ENCODE measurements around the gene ZNF280C.
"Not testable (repeated sequence)": the region's sequence is repeated elsewhere in the genome, so short reads cannot be mapped to it uniquely, and the experiment has no call there.

ZNF280C gene

GRCh38 chrX:130261296-130261893, 7.3 kb downstream of the ZNF280C start:
- DNase-seq, result no peak

DNA sequence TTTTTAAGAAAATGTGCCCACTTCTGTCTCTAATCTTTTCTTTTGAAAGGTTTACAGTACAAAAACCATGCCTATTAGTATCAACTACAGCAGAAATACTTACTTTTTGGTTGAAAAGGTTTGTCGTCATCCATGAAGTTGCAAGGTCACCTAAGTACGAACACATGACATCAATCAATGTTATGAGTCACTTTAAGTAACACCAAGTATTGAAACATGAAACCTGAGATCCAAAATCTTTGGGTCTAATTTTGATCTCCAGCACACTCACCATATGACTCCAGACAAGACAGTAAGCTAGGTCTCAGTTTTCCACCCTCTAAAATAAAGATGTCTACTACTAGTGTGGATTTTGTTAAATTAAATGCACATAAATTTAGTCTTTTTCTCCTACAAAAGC, 8.4 kb downstream of the ZNF280C start:
- no peak for DNase-seq

DNA sequence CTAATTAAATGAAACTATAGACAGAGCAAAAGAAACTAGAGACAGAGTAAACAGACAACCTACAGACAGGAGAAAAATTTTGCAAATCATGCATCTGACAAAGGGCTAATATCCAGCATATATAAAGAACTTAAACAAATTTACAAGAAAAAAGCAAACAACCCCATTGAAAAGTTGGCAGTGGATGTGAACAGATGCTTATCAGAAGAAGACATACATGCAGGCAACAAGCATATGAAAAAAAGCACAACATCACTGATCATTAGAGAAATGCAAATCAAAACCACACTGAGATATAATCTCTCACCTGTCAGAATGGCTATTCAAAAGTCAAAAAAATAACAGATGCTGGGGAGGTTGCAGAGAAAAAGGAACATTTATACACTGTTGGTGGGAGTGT, 14.8 kb downstream of the ZNF280C start:
- no peak for DNase-seq

GRCh38 chrX:130251671-130252070, 17.0 kb downstream of the ZNF280C start:
- no peak for DNase-seq

DNA sequence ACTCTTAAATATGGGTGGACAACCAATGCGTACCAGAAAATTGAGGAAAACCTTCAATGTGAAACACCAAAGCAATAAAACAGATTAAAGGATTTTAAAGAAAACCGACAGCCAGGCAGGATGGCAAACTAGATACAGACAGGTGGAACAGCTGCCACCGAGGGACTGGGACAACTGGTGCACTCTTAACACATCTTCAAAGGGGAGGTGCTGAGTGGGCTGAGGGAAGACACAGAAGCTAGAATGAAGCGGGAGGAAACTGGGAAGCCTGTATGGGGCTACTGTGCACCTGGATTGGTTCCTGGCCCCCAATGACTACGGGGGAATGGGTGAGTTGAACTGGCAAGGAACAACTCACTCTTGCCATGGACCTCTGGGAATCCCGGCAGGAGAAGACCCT, 20.7 kb downstream of the ZNF280C start:
- no peak for DNase-seq

DNA sequence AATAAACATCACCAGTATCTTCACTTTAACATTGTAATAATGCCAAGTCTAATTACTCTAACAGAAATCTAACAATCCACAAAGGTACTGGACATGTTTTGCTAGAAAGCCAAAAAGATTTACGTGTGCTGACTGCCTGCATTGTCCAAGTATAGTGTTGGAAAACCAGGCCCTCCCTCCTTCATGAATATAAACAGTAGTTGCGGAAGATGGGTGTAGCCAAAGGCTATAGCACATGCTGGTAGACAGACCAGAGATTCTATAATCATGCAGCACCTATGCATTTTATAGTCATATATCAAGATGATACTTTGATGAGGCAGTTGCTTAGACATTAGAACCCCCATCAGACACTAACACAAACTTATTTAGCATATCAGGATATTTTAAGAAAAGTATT, 22.6 kb downstream of the ZNF280C start:
- no peak for DNase-seq

DNA sequence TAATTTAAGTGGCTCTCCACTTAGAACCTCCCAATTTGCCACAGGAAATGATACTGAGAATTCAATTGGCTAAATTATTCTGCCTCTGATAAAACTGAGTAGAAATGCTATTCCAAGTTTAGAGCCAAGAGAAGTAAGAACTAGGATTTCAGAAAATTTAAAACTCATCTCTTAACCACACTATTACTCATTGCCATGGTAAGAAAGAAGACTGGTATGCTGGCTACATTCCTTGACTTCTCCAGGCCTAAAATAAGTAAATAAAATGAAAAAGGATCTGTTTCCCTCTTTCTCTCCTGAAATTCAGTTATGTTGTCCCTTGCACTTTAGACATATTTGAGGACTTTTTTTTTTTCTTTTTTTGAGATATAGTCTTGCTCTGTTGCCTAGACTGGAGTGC, 23.3 kb downstream of the ZNF280C start:
- DNase-seq, result no peak

GRCh38 chrX:130231184-130231583, 37.5 kb downstream of the ZNF280C start:
- not testable (repeated sequence) for DNase-seq

GRCh38 chrX:130228871-130229270, 39.8 kb downstream of the ZNF280C start:
- DNase-seq, result no peak

- peak; percentile 8 for DNase-seq
Measured at GRCh38 chrX:130224810-130225209, 43.9 kb downstream of the ZNF280C start.

DNA sequence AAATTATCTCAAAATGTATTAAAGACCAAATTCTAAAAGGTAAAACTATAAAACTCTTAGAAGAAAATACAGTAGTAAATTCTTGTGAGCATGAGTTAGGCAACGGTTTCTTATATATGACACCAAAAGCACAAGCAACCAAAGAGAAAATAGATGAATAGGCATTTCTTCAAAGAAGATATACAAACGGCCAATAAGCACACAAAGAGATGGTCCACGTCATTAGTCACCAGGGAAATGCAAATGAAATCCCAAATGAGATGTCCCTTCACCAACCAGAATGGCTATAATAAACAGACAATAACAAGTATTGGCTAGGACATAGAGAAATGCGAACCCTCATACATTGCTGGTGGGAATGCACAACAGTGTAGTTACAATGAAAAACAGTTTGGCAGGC, 52.4 kb downstream of the ZNF280C start:
- no peak for DNase-seq

GRCh38 chrX:130213376-130213775, 55.3 kb downstream of the ZNF280C start:
- no peak for DNase-seq

DNA sequence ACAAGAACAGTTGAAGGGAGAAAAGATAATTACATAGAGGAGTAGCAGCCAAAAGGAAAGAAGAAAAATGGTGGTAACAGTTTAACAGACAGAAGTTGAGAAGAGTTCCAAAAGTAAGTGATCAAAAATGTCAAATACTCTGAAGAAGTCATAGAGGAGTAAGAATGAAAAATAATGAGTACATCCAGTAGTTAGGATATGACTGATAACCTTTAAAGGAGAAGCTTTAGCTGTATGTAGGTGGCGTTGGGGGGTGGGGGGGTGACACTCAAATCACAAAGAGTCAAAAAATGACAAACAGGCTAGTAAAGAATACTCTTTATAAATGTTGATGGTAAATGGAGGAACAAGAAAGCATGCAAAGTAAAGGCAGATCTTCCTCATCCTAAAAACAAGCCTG, 56.3 kb downstream of the ZNF280C start:
- DNase-seq, result no peak

- no peak for DNase-seq
Measured at GRCh38 chrX:130211415-130212186, 57.1 kb downstream of the ZNF280C start.

- DNase-seq, result no peak
Measured at GRCh38 chrX:130204647-130205046, 64.1 kb downstream of the ZNF280C start.

DNA sequence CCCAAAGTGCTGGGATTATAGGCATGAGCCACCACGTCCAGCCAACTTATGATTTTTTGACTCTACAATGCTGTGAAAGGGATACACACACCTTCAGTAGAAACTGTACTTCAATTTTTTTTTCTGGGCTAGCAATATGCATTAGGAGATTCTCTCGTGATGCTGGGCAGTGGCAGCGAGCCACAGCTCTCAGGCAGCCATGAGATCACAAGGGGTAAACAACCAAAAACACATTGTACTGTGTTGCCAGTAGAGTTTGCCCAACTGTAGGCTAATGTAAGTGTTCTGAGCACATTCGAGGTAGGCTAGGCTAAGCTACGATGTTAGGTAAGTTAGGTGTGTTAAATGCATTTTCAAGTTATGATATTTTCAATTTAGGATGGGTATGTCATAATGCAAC, 71.2 kb downstream of the ZNF280C start:
- no peak for DNase-seq

DNA sequence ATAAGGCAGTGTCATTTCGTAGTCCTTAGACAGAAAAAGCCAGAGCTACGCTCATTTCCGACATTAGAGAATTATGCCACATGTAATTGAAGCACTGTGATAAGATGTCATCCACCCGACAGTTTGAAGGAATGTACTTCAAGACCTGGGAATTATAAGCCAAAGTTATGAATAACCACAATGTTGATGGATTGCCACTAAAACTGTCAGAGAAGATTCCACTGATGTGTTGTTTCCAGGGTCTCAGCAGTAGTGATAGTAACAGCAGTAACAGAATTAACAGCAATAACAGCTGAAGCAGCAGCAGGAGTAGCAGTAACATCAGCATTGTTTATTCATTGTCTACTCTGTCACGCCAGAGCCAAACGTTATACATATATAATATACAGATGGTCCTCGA, 72.2 kb downstream of the ZNF280C start:
- no peak for DNase-seq

DNA sequence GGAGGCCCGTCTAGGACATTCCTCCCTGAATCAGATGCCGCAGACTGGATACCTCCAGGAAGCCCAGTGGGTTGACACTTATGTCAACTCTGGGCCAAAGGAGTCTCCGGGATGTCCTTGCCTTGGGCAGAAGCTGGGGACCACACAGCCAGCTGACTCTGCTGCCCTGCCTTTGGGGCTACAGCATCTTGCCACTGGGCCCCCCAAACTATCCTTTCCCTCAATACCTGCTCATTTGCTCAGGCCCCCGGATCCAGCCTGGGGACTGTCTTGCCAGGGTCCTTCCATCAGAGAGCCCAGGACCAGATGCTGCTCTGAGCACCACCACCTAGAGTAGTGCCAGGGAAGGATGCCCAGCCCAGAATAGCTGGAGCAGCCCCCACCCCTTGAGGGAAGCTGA, 77.9 kb downstream of the ZNF280C start:
- DNase-seq, result no peak

DNA sequence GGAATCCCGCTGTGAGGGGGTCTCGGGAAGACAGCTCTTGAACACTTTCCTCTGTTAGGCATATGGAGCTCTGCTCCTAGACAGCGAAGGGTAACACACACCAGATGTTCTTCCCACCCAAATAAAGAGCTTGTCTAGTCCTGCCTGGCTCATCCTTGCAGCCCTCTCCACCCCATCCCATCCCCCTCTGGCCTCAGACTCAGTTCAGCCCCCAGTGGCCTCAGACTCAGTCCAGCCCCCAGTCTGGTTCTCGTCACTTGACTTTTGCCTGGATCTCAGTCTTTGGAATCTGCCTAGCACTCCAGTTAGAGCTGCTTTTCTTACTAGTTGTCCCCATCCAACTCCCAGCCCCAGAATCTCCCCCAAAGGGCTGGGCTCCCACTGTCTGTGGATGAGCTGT, 82.0 kb downstream of the ZNF280C start:
- DNase-seq, result no peak

DNA sequence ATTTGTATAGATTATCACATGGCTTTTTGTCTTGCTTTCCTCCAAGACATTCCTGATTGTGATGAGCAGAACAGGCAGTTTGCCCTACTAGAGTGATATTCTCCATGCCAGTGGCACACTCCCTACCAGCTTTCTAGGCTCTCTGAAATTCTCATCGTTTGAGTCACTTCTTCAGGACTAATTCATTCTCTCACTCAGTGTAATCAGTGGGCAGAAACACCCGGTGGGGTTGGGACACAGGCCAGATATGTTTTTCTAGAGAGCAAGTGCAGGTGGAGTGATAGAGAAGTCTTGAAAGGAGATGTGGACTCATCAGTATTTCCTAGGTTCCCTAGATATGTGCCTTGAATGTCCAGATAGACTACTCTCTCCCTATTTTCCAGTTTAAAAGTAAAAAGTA, 83.8 kb downstream of the ZNF280C start:
- no peak for DNase-seq

DNA sequence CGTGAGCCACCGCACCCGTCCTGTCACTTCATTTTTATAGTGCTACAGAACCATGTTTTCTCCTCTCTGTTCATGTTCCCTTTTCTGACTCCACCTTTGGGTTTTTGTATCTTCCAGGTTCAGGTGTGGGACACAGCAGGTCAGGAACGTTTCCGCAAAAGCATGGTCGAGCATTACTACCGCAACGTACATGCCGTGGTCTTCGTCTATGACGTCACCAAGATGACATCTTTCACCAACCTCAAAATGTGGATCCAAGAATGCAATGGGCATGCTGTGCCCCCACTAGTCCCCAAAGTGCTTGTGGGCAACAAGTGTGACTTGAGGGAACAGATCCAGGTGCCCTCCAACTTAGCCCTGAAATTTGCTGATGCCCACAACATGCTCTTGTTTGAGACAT, 84.5 kb downstream of the ZNF280C start:
- no peak for DNase-seq

DNA sequence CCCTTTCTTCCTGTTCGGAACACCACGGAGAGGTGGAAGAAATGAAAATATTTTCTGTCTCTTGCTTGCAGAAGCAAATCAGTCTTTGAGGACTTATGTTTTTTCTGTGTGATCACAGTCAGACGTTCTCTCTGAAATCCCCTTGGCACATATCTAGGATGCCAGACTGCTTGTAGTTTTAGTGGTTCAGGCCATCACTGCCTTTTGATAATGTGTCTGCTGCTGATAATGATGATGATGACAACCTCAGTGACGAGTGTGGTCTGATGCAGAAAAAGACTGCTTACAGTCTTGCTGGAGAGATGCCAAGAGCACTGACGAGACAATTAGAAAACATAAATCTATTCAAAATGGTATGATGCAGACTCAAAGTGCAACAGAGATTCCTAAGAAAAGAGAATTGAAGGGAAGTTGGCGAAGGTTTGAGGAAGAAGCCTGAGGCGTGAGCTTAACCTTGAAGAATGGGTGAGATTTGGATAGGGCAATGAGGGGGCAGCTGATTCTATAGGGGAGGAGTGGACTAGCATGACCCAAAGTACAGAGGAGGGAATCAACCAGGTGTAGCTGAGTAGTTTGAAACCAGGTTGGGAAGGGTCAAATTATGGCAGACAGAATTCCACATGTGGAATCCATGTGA, 89.0 kb downstream of the ZNF280C start:
- DNase-seq, result peak; percentile 96

GRCh38 chrX:130179170-130179569, 89.5 kb downstream of the ZNF280C start:
- no peak for DNase-seq

DNA sequence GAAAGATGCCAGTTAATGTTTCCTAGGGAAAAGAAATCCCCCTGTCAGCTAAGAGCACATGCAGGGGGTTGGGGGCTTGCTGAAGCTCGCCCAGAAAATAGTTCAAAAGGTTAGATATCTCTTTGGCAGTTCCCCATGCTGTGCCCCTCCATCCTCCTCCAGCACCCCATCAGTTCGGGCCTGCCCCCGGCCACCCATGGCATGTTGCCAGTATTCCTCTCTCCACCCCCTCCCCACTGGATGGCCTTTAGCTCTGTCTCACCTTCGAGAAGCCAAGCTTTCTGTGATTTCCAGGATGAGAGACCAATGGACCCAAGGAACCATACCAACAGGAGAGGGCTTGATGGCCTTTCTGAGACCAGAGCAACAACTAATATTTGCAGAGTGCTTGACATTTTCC, 91.8 kb downstream of the ZNF280C start:
- DNase-seq, result no peak

All from hematopoietic multipotent progenitor cell treated with erythropoietin and hydrocortisone succinate and interleukin-3 and kit ligand, for 6 days (in vitro differentiated cells).